ENCODE measurements around the gene SRSF1.

SRSF1 gene

DNA sequence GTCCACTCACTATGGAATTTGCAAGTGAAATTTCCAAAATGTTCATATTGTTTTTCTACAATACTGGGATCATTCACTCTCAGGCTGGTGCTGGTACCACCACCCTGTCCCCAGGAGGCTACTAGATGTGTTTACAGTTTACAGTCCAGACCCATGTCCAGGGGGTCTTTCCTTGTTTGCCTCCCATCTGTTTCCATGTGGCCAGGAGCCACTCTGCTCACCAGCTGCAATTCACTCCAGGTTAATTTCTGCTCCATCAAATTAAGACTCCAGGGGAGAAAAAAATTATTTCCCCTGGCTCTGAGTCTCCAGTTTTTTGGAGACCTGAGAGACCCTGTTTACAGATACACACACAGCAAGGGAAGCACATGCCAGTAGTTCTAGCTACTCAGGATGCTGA is 12.5 kb upstream of the SRSF1 start:
- POLR2A ChIA-PET, result no interaction called here
- TF ChIP-seq, protein P1, sequence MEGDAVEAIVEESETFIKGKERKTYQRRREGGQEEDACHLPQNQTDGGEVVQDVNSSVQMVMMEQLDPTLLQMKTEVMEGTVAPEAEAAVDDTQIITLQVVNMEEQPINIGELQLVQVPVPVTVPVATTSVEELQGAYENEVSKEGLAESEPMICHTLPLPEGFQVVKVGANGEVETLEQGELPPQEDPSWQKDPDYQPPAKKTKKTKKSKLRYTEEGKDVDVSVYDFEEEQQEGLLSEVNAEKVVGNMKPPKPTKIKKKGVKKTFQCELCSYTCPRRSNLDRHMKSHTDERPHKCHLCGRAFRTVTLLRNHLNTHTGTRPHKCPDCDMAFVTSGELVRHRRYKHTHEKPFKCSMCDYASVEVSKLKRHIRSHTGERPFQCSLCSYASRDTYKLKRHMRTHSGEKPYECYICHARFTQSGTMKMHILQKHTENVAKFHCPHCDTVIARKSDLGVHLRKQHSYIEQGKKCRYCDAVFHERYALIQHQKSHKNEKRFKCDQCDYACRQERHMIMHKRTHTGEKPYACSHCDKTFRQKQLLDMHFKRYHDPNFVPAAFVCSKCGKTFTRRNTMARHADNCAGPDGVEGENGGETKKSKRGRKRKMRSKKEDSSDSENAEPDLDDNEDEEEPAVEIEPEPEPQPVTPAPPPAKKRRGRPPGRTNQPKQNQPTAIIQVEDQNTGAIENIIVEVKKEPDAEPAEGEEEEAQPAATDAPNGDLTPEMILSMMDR (IDR thresholded peaks at IDR 0.05; ENCODE audit: control extremely low read depth, extremely low read depth, low read depth, missing control alignments), result no peak
- CTCF ChIA-PET, result interaction anchor here (0.8 to 1.7 kb wide), 3 partner anchors 8 to 52 kb away, joined by 3 to 5 read pairs (median 3); no protein-coding TSS in a partner anchor
- DNase-seq (ENCODE audit: extremely low spot score), result no peak

DNA sequence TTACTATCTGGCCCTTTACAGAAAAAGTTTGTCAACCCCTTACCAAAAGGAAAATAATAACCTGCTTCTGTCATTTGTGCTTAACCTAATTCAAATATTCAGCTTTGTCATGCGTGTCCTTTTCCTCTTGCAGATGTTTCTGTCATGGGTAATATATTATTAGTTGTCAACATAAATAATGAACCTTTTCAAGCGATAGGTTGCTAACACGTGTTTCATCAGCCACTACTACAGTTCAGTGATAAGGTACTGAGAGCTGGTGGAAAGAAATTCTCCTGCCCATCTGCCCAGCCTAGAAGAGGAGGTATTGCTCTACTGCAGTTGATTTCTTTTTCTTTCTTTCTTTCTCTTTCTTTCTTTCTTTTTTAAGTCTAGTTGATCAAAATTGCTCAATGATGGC is 12.0 kb upstream of the SRSF1 start:
- no peak for DNase-seq (ENCODE audit: extremely low spot score)
- ChIA-PET CTCF (interaction anchor here (0.8 to 1.7 kb wide), 3 partner anchors 8 to 52 kb away, joined by 3 to 5 read pairs (median 3); no protein-coding TSS in a partner anchor), POLR2A (no interaction called here)
- TF ChIP-seq, protein P1 (IDR thresholded peaks at IDR 0.05; ENCODE audit: control extremely low read depth, extremely low read depth, low read depth, missing control alignments), result no peak

DNA sequence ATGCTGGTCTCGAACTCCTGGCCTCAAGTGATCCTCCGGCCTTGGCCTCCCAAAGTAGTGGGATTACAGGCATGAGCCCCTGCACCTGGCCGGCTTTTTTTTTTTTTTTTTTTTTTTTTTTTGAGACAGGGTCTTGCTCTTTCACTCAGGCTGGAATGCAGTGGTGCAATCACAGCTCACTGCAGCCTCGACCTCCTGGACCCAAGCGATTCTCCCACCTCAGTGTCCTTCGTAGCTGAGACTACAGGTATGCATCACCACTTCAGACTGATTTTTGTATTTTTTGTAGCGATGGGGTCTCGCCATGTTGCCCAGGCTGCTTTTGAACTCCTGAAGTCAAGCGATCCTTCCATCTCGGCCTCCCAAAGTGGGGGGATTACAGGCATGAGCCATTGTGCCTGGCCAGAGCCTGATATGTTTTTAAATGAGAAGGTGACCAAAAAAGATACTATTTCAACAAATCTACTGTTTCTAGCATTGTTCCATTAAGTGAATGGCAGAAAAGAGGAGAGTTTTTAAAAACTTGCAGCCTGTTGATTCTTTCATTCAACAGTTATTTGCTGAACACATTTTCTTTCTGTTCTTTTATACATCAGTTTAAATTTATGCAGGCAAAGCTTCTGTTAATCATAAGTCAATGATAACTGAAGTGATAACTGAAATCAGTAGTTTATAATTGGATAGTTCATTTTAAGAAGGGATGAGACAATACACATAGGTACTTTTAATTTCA is 3.2 kb upstream of the SRSF1 start:
- TF ChIP-seq, protein P1 (IDR thresholded peaks at IDR 0.05; ENCODE audit: control extremely low read depth, extremely low read depth, low read depth, missing control alignments), result no peak
- no peak for DNase-seq (ENCODE audit: extremely low spot score)
- POLR2A ChIA-PET, result interaction anchor here (0.7 kb wide), 1 partner anchor 19 kb away, joined by 16 read pairs; no protein-coding TSS in a partner anchor
- CTCF ChIA-PET, result interaction anchor here (1.4 to 2.0 kb wide), 3 partner anchors 8 to 14 kb away, joined by 5 read pairs; no protein-coding TSS in a partner anchor

DNA sequence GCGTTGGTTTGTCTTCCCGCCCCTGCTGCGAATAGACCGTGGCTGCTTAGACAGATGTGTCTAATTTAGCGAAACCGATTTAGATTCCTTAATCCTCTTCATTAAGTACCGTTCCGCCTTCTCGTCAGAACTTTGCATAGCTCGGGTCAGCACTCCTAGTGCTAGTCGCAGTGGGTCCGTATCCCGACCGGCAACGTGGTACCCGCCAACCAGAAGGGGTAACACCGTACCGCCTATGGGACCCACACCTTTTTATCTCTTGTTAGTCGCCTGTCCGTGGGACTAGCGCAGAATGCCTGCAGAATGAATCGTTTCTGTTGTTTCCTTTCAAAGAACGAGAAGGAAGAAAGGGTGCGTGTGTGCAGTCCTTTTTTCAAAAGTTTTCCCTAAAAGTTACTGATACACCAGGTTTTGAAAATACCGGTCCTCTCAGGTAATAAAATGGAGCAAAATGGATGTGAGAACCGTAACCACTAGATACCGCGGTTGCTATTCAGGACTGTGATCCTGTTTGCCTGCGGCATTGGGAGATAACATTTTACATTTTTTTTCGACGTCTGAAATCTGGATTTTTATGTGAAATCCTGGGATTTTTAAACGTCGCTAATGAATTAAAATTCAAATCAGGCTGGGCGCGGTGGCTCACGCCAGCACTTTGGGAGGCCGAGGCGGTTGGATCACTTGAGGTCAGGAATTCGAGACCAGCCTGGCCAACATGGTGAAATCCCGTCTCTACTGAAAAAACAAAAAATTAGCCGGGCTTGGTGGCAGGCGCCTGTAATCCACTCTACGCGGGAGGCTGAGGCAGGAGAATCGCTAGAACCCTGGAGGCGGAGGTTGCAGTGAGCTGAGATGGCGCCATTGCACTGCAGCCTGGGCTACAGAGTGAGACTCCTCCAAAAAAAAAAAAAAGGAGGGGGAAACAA is 998 bp upstream of the SRSF1 start:
- POLR2A ChIA-PET, result interaction anchor here (0.5 to 2.3 kb wide), 12 partner anchors 9 to 623 kb away, joined by 3 to 16 read pairs (median 6); partner anchors contain the start of genes DYNLL2, MRPS23 and VEZF1
- CTCF ChIA-PET, result interaction anchor here (0.8 to 2.8 kb wide), 9 partner anchors 8 to 174 kb away, joined by 3 to 22 read pairs (median 5); no protein-coding TSS in a partner anchor
- TF ChIP-seq, protein P1 (IDR thresholded peaks at IDR 0.05; ENCODE audit: control extremely low read depth, extremely low read depth, low read depth, missing control alignments), result no peak
- DNase-seq (ENCODE audit: extremely low spot score), result no peak

DNA sequence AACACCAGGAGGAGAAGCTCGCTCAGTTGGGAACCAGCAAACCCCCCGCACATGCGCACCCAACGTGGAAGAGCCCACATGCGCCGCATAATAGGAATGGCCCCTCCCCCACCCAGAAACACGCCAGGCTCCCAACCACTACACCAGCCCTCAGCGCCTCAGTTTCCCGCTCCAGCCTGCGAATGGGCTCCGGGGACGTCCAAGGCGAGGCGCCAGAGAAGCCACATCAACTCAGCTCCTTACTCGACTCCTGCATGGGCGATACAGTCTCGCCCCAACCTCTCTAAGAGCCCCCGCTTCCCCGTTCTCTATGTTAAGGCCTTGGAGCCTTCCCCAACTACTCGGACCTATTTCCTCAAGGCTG is 504 bp downstream of the SRSF1 start:
- TF ChIP-seq, protein P1 (IDR thresholded peaks at IDR 0.05; ENCODE audit: control extremely low read depth, extremely low read depth, low read depth, missing control alignments), result no peak
- peak; percentile 42 for DNase-seq (ENCODE audit: extremely low spot score)
- ChIA-PET POLR2A (interaction anchor here (0.5 to 2.3 kb wide), 7 partner anchors 9 to 119 kb away, joined by 3 to 16 read pairs (median 8); partner anchors contain the start of genes DYNLL2 and VEZF1), CTCF (interaction anchor here (1.0 to 2.8 kb wide), 9 partner anchors 12 to 334 kb away, joined by 3 to 22 read pairs (median 3); no protein-coding TSS in a partner anchor)

All from GM10248 (cell line).